IPS-18c (cell line): ENCODE results near the gene THAP12.
"Not testable (repeated sequence)": the region's sequence is repeated elsewhere in the genome, so short reads cannot be mapped to it uniquely, and the experiment has no call there.

Source experiments
- H3K4me3 ChIP-seq: 2 replicates; pipeline ENCODE4 v1.7.0; 2013; ENCODE audit warnings: low read depth, mild to moderate bottlenecking, low read length, moderate library complexity; ENCODE audit not compliant: insufficient read depth
- H3K9me3 ChIP-seq: one replicate; pipeline ENCODE4 v1.6.1; 2013; ENCODE audit warnings: mild to moderate bottlenecking, low read length, moderate library complexity; ENCODE audit not compliant: control insufficient read depth, insufficient read depth

The THAP12 gene

GRCh38 chr11:76319798-76320197, 61.1 kb downstream of the THAP12 start:
- not testable (repeated sequence) for H3K9me3 ChIP-seq, H3K4me3 ChIP-seq

GRCh38 chr11:76318744-76319384, 62.1 kb downstream of the THAP12 start:
- peaks cover 3% of the 10 kb centered on the region for H3K9me3 ChIP-seq
- no peak overlapping the region for H3K4me3 ChIP-seq

GRCh38 chr11:76317296-76317695, 63.6 kb downstream of the THAP12 start:
- Histone ChIP-seq H3K9me3 (peaks cover 3% of the 10 kb centered on the region), H3K4me3 (no peak overlapping the region)

- H3K4me3 ChIP-seq: no peak overlapping the region
- peaks cover 3% of the 10 kb centered on the region for H3K9me3 ChIP-seq
Observed at GRCh38 chr11:76316726-76317125, 64.2 kb downstream of the THAP12 start.

GRCh38 chr11:76315182-76315853, 65.6 kb downstream of the THAP12 start:
- Histone ChIP-seq H3K4me3 (no peak overlapping the region), H3K9me3 (no peaks in the 10 kb centered on the region)

- Histone ChIP-seq H3K4me3 (no peak overlapping the region), H3K9me3 (no peaks in the 10 kb centered on the region)
Observed at GRCh38 chr11:76314741-76315090, 66.2 kb downstream of the THAP12 start.

GRCh38 chr11:76313913-76314740, 66.8 kb downstream of the THAP12 start:
- no peak overlapping the region for H3K4me3 ChIP-seq
- H3K9me3 ChIP-seq: no peaks in the 10 kb centered on the region

- no peaks in the 10 kb centered on the region for H3K9me3 ChIP-seq
Observed at GRCh38 chr11:76313271-76313670, 67.7 kb downstream of the THAP12 start.

GRCh38 chr11:76310832-76311595, 69.9 kb downstream of the THAP12 start:
- no peak overlapping the region for H3K4me3 ChIP-seq
- no peaks in the 10 kb centered on the region for H3K9me3 ChIP-seq

More at GRCh38 chr11:76313271-76313670, 67.7 kb downstream of the THAP12 start:
- H3K4me3 ChIP-seq: no peak overlapping the region; the same call in 1 of the 2 replicates

- Histone ChIP-seq H3K9me3 (no peaks in the 10 kb centered on the region), H3K4me3 (no peak overlapping the region)
Observed at GRCh38 chr11:76307978-76308747, 72.8 kb downstream of the THAP12 start.

- Histone ChIP-seq H3K4me3 (no peak overlapping the region), H3K9me3 (no peaks in the 10 kb centered on the region)
Observed at GRCh38 chr11:76307396-76307795, 73.5 kb downstream of the THAP12 start.

- no peak overlapping the region for H3K4me3 ChIP-seq
- H3K9me3 ChIP-seq: no peaks in the 10 kb centered on the region
Observed at GRCh38 chr11:76303399-76303798, 77.5 kb downstream of the THAP12 start.

GRCh38 chr11:76302996-76303395, 77.9 kb downstream of the THAP12 start:
- no peaks in the 10 kb centered on the region for H3K9me3 ChIP-seq
- no peak overlapping the region for H3K4me3 ChIP-seq
